ENCODE results near the gene CPEB1. TPM values are rescaled to one million over a fixed set of nuclear protein-coding genes. Genes with fewer than 3 reads are reported as not detected.

The CPEB1 gene
- total and polyA plus RNA-seq, 4 donors, result 0.42 to 4.0 (median 2.3) TPM

- Histone ChIP-seq H3K27me3 (ENCODE audit: control insufficient read depth in 3 of 3, insufficient read depth in 3 of 3, low read length in 2 of 3) (peaks cover 0 to 36% (median 20%) of the 10 kb centered on the region in 3 donors), H3K36me3 (ENCODE audit: control insufficient read depth in 4 of 4, insufficient read depth in 4 of 4, low read length in 4 of 4) (no peaks in the 10 kb centered on the region), H3K4me3 (no peak overlapping the region), H3K4me1 (ENCODE audit: control insufficient read depth in 5 of 5, insufficient read depth in 5 of 5, low read length in 5 of 5) (no peaks in the 10 kb centered on the region), H3K9me3 (ENCODE audit: control insufficient read depth in 4 of 4, insufficient read depth in 3 of 4, low read length in 3 of 4) (peaks cover 0 to 5% (median 0%) of the 10 kb centered on the region in 4 donors), H3K9ac (ENCODE audit: insufficient read depth in 1 of 2, low read length in 2 of 2) (no peak overlapping the region), H3K27ac (ENCODE audit: low read depth in 1 of 2, low read length in 1 of 2) (no peak overlapping the region)
- TF ChIP-seq, protein P1, sequence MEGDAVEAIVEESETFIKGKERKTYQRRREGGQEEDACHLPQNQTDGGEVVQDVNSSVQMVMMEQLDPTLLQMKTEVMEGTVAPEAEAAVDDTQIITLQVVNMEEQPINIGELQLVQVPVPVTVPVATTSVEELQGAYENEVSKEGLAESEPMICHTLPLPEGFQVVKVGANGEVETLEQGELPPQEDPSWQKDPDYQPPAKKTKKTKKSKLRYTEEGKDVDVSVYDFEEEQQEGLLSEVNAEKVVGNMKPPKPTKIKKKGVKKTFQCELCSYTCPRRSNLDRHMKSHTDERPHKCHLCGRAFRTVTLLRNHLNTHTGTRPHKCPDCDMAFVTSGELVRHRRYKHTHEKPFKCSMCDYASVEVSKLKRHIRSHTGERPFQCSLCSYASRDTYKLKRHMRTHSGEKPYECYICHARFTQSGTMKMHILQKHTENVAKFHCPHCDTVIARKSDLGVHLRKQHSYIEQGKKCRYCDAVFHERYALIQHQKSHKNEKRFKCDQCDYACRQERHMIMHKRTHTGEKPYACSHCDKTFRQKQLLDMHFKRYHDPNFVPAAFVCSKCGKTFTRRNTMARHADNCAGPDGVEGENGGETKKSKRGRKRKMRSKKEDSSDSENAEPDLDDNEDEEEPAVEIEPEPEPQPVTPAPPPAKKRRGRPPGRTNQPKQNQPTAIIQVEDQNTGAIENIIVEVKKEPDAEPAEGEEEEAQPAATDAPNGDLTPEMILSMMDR (IDR thresholded peaks at IDR 0.05; ENCODE audit: control extremely low read depth, extremely low read depth), result no peak
- no peak for DNase-seq
- ATAC-seq (ENCODE audit: insufficient read depth, low FRiP score), result no peak
- 71 to 85% methylated on average over 3 of the region's 3 CpGs for WGBS, 2 donors
Observed at GRCh38 chr15:82653483-82654168, 6.5 kb upstream of the CPEB1 start.

GRCh38 chr15:82651708-82652107 is 4.5 kb upstream of the CPEB1 start:
- Histone ChIP-seq H3K36me3 (ENCODE audit: control insufficient read depth in 4 of 4, insufficient read depth in 4 of 4, low read length in 4 of 4) (no peaks in the 10 kb centered on the region), H3K4me1 (ENCODE audit: control insufficient read depth in 5 of 5, insufficient read depth in 5 of 5, low read length in 5 of 5) (peaks cover 0 to 16% (median 3%) of the 10 kb centered on the region in 5 donors), H3K4me3 (no peak overlapping the region), H3K9ac (ENCODE audit: insufficient read depth in 1 of 2, low read length in 2 of 2) (no peak overlapping the region), H3K27me3 (ENCODE audit: control insufficient read depth in 3 of 3, insufficient read depth in 3 of 3, low read length in 2 of 3) (peaks cover 0 to 46% (median 31%) of the 10 kb centered on the region in 3 donors), H3K9me3 (ENCODE audit: control insufficient read depth in 4 of 4, insufficient read depth in 3 of 4, low read length in 3 of 4) (peaks cover 0 to 9% (median 0%) of the 10 kb centered on the region in 4 donors), H3K27ac (ENCODE audit: low read depth in 1 of 2, low read length in 1 of 2) (no peak overlapping the region)
- TF ChIP-seq, protein P1 (IDR thresholded peaks at IDR 0.05; ENCODE audit: control extremely low read depth, extremely low read depth), result no peak
- WGBS, 2 donors, result 89 to 94% methylated on average over 2 of the region's 2 CpGs
- no peak for DNase-seq
- ATAC-seq (ENCODE audit: insufficient read depth, low FRiP score), result no peak

DNA sequence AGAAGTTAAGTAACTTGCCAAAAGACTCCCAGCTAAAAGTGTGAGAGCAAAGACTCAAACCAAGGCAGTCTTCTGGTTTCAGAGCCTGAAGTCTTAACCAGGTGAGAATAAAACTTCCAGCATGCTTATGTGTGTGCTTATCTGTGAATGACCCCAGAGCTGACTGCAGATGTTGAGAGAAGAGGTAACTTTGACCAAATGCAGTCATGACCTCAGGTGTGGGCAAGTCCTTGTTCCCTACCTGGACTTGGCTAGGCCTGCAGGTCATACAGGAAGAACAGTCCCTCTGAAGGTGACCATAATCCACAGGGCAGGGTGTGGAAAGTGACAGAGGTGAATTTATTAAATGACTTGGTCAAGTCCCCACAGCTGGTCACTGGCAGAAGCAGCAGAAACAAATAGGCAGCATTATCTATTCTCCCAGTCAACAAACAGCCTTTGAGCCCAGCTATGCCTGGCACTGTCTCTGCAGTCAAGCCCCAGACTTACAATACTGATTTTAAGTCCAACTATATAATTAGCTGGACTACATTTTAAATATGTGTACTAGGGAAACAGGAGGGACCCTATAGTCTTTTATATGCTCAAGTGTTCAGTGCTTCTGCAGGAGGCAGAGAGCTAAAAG is 3.0 kb upstream of the CPEB1 start:
- peaks cover 0 to 18% (median 3%) of the 10 kb centered on the region in 5 donors for H3K4me1 ChIP-seq (ENCODE audit: control insufficient read depth in 5 of 5, insufficient read depth in 5 of 5, low read length in 5 of 5)
- ATAC-seq (ENCODE audit: insufficient read depth, low FRiP score), result no peak
- TF ChIP-seq, protein P1 (IDR thresholded peaks at IDR 0.05; ENCODE audit: control extremely low read depth, extremely low read depth), result no peak
- peaks cover 0 to 61% (median 41%) of the 10 kb centered on the region in 3 donors for H3K27me3 ChIP-seq (ENCODE audit: control insufficient read depth in 3 of 3, insufficient read depth in 3 of 3, low read length in 2 of 3)
- no peak overlapping the region for H3K27ac ChIP-seq (ENCODE audit: low read depth in 1 of 2, low read length in 1 of 2)
- H3K9ac ChIP-seq (ENCODE audit: insufficient read depth in 1 of 2, low read length in 2 of 2), result no peak overlapping the region
- H3K4me3 ChIP-seq, result no peak overlapping the region
- no peaks in the 10 kb centered on the region for H3K36me3 ChIP-seq (ENCODE audit: control insufficient read depth in 4 of 4, insufficient read depth in 4 of 4, low read length in 4 of 4)
- no peak for DNase-seq
- peaks cover 0 to 9% (median 0%) of the 10 kb centered on the region in 4 donors for H3K9me3 ChIP-seq (ENCODE audit: control insufficient read depth in 4 of 4, insufficient read depth in 3 of 4, low read length in 3 of 4)
